ENCODE data around the gene ESRRB.

GRCh38 chr14:76420827-76421226, 44.9 kb downstream of the ESRRB start:
- TF ChIP-seq, protein P1, sequence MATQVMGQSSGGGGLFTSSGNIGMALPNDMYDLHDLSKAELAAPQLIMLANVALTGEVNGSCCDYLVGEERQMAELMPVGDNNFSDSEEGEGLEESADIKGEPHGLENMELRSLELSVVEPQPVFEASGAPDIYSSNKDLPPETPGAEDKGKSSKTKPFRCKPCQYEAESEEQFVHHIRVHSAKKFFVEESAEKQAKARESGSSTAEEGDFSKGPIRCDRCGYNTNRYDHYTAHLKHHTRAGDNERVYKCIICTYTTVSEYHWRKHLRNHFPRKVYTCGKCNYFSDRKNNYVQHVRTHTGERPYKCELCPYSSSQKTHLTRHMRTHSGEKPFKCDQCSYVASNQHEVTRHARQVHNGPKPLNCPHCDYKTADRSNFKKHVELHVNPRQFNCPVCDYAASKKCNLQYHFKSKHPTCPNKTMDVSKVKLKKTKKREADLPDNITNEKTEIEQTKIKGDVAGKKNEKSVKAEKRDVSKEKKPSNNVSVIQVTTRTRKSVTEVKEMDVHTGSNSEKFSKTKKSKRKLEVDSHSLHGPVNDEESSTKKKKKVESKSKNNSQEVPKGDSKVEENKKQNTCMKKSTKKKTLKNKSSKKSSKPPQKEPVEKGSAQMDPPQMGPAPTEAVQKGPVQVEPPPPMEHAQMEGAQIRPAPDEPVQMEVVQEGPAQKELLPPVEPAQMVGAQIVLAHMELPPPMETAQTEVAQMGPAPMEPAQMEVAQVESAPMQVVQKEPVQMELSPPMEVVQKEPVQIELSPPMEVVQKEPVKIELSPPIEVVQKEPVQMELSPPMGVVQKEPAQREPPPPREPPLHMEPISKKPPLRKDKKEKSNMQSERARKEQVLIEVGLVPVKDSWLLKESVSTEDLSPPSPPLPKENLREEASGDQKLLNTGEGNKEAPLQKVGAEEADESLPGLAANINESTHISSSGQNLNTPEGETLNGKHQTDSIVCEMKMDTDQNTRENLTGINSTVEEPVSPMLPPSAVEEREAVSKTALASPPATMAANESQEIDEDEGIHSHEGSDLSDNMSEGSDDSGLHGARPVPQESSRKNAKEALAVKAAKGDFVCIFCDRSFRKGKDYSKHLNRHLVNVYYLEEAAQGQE (IDR thresholded peaks at IDR 0.05; ENCODE audit: insufficient read depth in 1 of 2, low read depth in 2 of 2, low read length in 2 of 2), result no peak
- TF ChIP-seq TAF1 (IDR thresholded peaks at IDR 0.05; ENCODE audit: borderline replicate concordance, insufficient read depth, low read length), result no peak

Data from PFSK-1 (cell line).